GM19240 (cell line): ENCODE results near the gene CHTF18.
"Not testable (repeated sequence)": the region's sequence is repeated elsewhere in the genome, so short reads cannot be mapped to it uniquely, and the experiment has no call there.

ENCODE experiments used
- DNase-seq: peaks from one replicate; pipeline ENCODE4 v3.0.0; 2011; ENCODE audit warnings: low spot score; ENCODE audit not compliant: insufficient read length

The CHTF18 gene

DNA sequence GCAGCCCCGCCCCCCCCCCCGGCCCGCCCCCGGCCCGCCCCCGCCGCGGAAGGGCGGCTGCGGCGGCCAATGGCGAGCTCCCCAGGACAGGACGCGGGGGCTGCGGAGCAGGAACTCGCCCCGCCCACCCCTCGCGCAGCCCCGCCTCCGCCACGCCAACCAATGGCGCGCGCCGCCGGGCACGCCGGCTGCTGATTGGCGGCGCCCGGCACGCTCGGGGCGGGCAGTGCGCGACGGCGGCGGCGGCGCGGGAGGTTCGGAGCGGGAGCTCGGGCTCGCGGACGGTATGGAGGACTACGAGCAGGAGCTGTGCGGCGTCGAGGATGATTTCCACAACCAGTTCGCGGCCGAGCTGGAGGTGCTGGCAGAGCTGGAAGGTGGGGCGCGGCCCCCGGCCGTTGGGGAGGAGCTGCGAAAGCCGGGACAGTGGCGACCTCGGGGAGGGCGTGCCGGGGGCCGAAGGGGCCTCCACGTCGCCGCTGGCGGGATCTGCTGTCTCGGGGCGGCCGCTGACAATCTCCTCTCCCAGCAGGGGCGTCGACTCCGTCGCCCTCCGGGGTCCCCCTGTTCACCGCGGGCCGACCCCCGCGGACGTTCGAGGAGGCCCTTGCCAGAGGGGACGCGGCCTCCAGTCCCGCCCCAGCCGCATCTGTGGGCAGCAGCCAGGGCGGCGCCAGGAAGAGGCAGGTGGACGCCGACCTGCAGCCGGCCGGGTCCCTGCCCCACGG lies at the start of gene CHTF18:
Gene CHTF18 (plus strand): TSS at position 222 of the 728 bp plus-strand sequence. CDS start 65 bp downstream, at position 287.
- DNase-seq, result peak; percentile 100

DNA sequence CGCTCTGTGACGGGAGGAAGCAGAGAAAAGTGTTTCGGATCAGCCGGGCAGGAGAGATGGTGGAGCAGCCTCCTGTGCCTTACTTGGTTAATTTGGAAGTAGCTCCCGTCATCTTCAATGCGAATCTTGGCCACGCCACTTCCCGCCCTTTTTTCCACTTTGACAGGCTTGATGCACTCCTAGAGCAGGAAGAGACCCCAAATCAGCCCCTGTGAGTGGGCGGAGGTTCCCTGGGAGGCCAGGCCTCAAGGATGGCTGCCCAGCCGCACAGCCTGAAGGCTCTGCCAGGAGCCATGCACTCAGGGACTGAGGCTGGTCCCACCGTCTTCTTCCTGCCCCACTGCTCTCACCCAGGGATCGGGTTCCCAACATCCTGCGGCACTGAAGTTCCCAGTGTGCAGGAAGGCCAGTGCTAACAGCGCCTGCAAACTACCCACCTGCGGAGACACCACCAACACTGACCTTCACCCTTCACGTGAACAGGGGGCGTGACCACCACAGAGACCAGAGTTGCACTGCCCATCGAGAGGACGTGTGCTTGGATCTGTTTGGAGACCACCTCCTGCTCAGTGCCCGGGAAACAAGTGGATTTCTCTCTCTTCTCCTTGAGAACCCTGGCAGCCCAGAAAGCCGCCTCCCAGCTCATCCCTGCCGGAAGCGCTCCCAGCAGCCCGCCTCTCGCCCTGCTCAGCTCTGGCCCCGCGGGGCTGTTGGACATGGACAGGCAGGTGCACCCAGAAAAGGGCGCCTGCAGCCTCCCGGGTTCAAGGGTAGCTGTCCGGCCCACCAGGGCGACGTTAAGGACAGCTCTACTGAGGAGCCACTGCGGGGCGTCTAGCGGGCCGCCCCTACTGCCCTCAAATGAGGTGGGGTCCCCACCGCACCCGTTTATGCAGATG lies 48.6 kb upstream of the CHTF18 start:
- no peak for DNase-seq

- DNase-seq, result no peak
These were observed 48.0 kb upstream of the CHTF18 start for GRCh38 chr16:740459-740763.

GRCh38 chr16:740764-741505 lies 47.5 kb upstream of the CHTF18 start, which contains the start of gene CIAO3:
Gene CIAO3, minus strand, starts transcription at chr16:740997. Its CDS starts 12 bp downstream, at chr16:740985.
- DNase-seq, result peak; percentile 92

GRCh38 chr16:741986-742629 lies 46.3 kb upstream of the CHTF18 start:
- DNase-seq, result no peak

DNA sequence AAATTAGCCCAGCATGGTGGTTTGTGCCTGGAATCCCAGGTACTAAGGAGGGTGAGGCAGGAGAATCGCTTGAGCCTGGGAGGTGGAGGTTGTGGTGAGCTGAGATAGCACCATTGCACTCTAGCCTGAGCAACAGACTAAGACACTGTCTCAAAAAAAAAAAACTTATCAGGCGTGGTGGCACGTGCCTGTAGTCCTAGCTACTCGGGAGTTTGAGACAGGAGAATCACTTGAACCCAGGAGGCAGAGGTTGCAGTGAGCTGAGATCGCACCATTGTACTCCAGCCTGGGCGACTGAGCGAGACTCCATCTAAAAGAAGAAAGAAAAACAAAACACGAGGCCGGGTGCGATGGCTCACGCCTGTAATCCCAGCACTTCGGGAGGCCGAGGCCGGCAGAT lies 45.5 kb upstream of the CHTF18 start:
- not testable (repeated sequence) for DNase-seq

DNA sequence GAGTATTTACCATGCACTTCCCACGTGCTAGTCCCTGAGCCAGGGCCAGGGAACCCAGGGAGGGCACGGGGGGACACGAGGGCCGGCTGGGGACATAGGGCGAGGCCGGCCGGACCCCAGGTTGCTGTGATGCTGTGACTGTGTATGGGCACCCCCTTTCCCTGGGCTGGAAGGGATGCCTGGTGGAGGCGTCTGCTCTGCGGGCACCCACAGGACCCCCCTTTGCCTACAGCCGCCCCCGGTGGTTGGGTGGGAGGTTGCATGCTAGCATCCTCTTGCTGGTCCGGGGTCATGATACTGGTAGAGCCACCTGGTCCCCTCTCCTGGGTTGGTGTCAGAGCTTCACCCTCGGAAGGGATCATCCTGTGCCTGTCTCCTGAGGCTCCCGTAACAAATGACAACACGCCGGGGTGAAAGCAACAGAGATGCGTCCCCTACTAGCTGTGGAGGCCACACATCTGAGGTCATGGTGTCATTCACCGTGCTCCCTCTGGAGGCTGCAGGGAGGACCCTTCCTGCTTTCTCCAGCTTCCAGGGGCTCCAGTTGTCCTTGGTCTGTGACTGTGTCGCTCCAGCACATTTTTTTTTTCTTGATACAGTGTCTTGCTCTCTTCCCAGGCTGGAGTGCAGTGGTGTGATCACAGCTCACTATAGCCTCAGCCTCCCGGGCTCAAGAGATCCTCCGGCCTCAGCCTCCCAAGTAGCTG lies 44.5 kb upstream of the CHTF18 start:
- DNase-seq, result no peak

- DNase-seq, result no peak
These were observed 42.7 kb upstream of the CHTF18 start for GRCh38 chr16:745739-746138.

DNA sequence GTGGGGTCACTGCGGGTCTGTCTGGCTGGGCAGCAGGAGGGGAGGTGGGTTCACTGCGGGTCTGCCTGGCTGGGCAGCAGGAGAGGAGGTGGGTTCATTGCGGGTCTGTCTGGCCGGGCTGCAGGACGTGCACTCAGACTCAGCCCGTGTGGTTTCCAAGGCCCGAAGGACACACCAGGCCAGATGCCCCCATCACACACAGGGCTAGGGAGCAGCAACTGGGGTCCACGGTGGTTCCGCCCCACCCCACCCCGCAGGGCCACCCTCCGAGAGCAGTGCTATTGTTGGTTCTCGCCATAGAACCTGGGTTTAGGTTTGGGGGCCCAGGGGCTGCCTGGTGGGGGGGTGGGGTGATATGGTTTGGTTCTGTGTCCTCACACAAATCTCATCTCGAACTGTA lies 41.8 kb upstream of the CHTF18 start:
- DNase-seq, result no peak

GRCh38 chr16:747978-748746 lies 40.3 kb upstream of the CHTF18 start:
- no peak for DNase-seq

- DNase-seq, result no peak
These were observed 39.4 kb upstream of the CHTF18 start for GRCh38 chr16:749010-749409.

DNA sequence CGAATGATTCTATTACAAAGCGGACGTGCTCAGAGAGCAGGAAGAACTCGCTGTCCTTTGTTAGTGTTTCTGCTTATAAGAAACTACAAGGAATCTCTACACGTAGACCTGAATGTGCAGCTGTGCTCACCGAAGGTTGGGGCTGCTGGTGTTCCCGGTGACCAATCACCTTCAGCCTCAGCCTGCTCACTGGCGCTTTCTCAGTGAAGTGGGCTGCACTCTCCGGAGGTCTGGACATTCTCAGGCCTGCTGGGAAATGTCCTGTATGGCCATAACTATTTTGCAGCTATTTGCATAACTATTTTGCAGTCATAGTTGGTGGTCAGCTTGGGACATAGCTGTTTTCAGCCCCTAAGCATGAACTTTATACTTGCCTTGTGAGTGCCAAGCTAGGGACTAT lies 37.9 kb upstream of the CHTF18 start:
- DNase-seq, result no peak

- DNase-seq, result no peak
These were observed 37.0 kb upstream of the CHTF18 start for GRCh38 chr16:751152-752006.

GRCh38 chr16:752007-752312 lies 36.5 kb upstream of the CHTF18 start:
- DNase-seq, result no peak

DNA sequence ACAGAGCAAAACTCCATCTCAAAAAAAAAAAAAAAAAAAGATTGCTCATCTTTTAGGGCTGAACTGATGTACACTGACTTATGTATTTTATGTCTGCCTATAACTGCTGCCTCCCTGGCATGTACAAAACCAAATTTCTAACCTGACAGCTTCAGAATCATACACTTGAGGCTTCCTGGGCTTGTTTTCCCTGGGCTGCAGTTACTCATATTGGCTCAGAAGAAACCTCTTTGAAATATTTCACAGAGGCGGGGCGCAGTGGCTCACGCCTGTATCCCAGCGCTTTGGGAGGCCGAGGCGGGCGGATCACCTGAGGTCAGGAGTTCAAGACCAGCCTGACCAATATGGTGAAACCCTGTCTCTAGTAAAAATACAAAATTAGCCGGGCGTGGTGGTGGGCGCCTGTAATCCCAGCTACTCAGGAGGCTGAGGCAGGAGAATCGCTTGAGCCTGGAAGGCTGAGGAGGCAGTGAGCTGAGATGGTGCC lies 34.3 kb upstream of the CHTF18 start:
- not testable (repeated sequence) for DNase-seq

DNA sequence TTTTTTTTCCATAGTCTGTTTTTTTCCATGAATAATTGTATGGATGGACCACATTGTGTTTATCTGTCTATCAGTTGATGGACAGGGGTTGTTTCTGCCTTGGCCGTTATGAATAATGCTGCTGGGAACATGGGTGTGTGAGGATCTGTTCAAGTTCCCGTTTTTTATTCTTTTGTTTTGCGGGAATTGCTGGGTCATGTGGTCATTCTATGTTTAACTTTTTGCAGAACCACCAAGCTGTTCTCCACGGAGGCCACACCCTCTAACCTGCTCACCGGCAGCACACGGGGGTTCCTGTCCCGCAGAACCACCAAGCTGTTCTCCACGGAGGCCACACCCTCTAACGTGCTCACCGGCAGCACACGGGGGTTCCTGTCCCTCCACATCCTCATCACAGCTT lies 33.8 kb upstream of the CHTF18 start:
- no peak for DNase-seq

- DNase-seq, result no peak
These were observed 32.0 kb upstream of the CHTF18 start for GRCh38 chr16:756428-756827.

- no peak for DNase-seq
These were observed 29.1 kb upstream of the CHTF18 start for GRCh38 chr16:759110-759910.
